Stimulated activated CD4-positive, alpha-beta T cell treated with anti-CD3 and anti-CD28 coated beads, Interleukin-1b, Interleukin-23, amount 100 ng/mL, for 48 hours (primary cell): ENCODE measurements around the gene PAFAH1B2.
"Not testable (repeated sequence)": the region's sequence is repeated elsewhere in the genome, so short reads cannot be mapped to it uniquely, and the experiment has no call there.

Experiments
- DNase-seq: peaks from one replicate; pipeline ENCODE4 v3.0.0-alpha.2; 2020

The PAFAH1B2 gene

DNA sequence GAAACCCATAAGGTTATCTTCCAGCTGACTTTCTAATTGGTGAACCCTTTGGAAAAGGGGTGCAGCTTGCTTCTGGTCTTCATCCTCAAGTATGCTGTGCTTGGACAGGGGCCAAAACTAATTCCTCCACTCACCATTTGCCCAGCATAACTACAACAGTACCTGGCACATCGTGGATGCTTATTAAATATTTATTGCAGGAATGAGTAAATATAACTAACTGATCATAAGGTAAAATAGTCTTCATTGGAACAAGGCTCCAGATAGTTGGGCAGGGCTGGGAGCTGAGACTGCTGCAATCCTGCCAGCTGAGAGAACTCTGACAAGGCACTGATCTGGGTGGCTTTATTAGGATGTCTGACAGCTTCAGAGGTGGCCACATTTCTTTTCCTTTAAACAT is 32.1 kb downstream of the PAFAH1B2 start:
- no peak for DNase-seq

DNA sequence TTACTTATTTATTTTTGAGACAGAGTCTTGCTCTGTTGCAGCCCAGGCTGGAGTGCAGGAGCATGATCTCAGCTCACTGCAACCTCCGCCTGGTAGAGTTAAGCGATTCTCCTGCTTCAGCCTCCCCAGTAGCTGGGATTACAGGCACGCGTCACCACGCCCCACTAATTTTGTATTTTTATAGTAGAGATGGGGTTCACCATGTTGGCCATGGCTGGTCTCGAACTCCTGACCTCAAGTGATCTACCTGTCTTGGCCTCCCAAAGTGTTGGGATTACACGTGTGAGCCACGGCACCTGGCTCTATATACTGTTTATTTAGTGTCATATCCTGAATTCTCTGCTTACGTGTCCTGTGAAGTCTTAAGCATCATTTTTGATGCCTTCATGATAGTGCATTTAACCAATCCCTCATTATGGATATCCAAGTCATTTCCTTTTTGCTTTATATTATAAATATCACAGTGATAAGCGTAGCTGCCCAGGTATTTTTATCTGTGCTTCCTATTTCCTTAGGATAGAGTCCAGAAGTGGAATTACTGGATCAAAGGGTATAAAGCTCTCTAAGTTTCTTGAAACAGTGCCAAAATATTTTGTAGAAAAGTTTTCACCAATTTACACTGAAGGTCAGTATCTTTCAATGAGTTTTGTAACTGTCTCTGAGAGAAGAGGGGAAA is 33.6 kb downstream of the PAFAH1B2 start:
- DNase-seq = no peak

DNA sequence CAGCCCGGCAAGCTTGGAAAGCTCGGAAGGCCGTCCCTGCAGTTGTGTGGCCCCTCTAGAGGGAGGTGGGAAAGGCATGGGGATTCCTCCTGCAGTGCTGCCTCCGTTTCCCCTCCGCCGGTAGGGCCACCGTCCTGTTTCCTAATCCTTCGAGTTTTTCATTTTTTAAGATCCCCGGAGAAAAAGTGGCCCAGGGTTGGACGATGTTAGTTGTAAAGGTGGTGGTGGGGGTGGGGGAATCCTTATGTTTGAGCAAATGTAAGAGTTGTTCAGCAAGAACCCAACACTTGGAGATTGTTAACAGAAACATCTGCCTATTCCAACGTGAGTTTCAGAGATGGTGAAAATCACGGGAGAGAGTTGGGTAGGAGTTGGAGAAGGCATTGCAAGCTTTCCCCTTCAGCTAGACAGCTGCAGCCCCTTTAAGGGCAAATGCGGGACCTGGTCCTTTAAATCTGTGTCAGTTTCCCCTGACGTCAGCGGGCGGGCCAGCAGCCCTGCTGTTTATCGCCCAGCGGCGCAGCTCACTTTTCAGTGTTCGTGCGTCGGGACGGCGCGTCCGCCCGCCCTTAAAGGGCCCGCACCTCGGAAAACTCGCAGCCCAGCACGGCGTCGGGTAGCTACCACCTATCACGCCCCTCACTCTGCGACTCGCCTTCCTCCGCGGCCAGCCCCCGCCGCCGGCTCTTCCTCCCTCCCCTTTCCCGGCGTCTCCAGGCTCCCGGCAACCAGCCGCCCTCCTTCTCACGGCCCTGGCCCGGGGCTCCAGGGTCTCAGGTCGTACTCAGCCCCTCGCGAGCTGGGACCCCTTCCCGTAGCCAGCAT is 34.3 kb downstream of the PAFAH1B2 start, which contains the start of gene SIDT2:
SIDT2 (plus strand) TSS at position 534 of the 825 bp plus-strand sequence. CDS start 521 bp downstream, outside the sequence.
- peak; percentile 89 for DNase-seq

DNA sequence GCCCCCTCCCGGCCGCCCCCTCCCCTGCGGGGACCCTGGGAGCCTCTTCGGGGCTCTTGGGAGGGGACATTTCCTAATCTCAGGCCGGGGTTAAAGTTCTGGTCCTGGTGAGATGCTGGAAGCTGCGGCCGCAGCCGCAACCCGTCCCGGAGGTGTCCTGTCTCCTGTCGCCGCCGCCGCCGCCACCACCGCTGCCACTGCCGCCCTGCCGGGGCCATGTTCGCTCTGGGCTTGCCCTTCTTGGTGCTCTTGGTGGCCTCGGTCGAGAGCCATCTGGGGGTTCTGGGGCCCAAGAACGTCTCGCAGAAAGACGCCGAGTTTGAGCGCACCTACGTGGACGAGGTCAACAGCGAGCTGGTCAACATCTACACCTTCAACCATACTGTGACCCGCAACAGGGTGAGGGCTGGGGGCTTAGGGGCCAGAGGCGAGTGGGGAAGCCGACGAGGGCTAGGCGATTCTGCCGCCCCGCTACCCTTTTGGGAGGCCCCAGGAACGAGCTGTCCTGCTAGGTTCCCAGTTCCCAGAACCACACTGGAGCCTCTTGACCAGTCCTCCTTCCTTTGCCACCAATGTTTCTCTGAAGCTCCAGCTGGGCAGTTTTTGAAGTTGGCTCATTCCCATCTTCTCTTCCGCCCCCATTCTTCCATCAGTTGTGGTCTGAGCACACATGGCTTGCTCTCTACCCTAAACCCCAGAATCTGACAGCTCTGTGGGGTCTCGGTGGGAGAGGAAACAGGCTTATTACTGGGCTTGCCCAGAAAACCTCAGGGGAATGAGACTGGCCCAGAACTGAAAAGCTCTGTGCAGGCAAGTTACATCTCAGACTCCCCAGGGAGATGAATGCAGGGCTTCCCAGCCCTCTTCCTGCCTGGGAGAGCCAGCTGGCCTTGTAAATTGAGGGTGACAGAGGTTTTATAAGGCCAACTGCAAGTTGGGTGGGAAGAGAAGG is 35.2 kb downstream of the PAFAH1B2 start:
- DNase-seq = peak; percentile 39

DNA sequence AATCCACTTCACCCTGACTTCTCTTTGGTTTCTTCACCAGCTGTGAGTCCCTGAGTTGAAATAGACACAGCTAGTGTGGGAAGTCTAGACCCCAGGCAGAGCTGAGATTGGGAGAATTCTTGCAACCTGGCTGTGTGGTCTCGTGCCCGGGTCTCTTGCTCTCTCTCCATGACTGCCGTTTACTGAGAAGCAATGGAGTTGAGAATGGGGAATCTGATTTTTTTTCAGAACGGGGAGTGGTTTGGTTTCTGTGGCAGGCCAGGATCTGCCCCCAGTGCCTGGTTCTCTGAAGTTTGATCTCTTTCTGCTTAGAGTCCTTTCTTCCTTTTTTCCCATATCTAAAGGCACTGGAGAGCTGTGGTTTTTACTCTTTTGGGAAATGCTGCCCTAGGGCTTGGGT is 35.9 kb downstream of the PAFAH1B2 start:
- no peak for DNase-seq

DNA sequence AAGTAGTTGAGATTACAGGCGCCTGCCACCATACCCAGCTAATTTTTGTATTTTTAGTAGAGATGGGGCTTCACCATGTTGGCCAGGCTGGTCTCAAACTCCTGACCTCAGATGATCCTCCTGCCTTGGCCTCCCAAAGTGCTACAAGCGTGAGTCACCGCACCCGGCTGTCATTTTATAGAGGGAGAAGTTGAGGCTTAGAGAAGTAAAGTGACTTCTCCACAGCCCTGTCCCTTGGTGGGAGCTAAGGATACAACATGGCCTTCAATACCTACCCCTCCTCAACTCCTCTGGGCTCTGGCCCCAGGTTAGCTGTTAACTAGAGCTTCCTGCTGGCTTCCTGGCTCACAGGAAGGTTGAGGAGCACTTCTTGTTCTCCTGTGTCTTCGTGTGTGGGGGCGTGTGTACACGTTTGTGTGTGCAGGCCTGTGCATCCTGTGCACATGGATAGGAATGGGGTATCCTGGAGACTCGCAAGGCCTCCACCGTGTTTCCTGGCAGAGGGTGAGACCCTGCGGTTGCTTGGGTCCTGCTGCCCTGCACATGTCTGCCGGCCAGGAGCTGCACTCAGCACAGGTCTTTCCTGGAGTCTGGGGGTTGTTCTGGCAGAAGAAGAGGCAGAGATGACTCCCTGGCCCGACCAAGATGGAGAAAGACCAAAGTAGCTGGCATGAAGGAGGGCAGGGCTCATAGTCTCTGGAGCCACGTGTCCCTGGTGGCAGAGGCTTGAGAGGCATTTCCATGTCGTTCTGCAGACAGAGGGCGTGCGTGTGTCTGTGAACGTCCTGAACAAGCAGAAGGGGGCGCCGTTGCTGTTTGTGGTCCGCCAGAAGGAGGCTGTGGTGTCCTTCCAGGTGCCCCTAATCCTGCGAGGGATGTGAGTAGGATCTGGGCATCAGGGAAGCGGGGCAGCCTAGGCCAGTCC is 36.8 kb downstream of the PAFAH1B2 start:
- peak; percentile 70 for DNase-seq

DNA sequence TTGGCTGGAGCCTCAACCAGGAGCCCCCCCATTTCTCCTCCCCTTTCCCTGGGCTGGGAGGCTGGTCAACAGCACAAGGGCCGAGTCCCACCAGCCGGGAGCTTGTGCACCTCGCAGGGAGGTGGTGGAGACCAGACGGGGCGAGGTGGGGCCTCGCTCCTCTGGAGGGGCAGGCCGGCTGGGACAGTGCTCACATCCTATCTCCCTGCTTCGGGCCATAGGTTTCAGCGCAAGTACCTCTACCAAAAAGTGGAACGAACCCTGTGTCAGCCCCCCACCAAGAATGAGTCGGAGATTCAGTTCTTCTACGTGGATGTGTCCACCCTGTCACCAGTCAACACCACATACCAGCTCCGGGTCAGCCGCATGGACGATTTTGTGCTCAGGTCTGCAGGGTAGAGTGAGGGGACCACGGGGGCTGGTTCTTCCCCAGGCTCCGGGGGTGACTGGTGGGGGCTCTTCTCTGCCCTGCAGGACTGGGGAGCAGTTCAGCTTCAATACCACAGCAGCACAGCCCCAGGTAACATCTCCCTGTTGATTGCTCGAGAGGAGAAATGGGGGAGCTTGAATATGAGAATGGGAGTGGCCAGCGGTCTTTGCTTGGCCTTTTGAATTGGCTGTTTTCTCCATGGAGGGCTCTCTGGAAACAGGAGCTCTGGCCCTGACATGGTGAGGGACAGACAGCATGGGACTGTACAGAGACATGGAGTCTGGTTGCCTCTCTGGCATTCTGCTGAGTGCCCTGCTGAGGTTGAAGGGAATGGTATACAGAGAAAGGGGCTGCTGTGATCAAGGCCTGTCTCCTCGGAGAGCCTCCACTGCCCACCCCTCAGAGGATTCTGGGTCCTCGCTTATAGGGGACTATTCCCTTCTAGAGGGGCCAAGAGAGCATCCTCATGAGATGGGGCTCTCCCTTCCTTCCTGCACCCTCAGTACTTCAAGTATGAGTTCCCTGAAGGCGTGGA is 37.8 kb downstream of the PAFAH1B2 start:
- no peak for DNase-seq

DNA sequence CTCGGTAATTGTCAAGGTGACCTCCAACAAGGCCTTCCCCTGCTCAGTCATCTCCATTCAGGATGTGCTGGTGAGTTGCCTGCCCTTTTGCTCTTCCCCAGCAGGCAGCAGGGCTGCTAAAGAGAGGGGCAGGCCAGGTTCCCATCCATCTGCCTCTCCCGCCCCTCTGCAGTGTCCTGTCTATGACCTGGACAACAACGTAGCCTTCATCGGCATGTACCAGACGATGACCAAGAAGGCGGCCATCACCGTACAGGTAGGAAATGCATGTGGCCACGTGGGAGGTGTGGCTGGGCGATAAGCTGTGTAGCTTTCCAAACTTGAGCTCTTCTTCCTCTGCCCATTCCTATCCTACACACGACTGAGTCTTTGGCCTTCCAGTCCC is 38.5 kb downstream of the PAFAH1B2 start:
- DNase-seq = no peak

DNA sequence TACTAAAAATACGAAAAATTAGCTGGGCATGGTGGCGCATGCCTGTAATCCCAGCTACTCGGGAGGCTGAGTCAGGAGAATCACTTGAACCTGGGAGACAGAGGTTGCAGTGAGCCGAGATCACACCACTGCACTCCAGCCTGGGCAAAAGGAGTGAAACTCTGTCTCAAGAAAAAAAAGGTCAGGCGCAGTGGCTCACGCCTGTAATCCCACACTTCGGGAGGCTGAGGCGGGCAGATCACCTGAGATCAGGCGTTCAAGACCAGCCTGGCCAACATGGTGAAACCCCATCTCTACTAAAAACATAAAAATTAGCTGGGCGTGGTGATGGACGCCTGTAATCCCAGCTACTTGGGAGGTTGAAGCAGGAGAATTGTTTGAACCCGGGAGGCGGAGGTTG is 39.1 kb downstream of the PAFAH1B2 start:
- not testable (repeated sequence) for DNase-seq

DNA sequence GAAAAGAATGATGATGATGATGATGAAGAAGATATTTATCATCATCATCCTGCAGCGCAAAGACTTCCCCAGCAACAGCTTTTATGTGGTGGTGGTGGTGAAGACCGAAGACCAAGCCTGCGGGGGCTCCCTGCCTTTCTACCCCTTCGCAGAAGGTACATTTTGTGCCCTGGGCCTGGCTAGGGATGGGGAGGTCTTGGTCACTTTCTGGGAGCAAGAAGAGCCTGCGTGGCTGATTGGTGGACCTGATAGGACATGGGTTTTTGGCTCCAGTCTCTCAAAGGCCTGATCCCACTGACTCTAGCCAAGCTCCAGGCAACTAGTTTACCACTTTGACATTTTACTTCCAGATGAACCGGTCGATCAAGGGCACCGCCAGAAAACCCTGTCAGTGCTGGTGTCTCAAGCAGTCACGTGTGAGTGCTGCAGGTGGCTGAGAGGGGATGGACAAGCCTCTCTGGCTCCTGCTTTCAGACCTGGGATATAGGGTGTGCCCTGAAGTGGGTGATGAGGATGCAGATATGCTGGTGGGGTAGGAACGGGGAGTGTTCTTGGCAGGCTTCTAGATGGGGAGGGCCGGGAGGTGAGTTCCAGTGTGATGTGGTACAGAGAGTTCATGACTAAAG is 39.8 kb downstream of the PAFAH1B2 start:
- DNase-seq = no peak

DNA sequence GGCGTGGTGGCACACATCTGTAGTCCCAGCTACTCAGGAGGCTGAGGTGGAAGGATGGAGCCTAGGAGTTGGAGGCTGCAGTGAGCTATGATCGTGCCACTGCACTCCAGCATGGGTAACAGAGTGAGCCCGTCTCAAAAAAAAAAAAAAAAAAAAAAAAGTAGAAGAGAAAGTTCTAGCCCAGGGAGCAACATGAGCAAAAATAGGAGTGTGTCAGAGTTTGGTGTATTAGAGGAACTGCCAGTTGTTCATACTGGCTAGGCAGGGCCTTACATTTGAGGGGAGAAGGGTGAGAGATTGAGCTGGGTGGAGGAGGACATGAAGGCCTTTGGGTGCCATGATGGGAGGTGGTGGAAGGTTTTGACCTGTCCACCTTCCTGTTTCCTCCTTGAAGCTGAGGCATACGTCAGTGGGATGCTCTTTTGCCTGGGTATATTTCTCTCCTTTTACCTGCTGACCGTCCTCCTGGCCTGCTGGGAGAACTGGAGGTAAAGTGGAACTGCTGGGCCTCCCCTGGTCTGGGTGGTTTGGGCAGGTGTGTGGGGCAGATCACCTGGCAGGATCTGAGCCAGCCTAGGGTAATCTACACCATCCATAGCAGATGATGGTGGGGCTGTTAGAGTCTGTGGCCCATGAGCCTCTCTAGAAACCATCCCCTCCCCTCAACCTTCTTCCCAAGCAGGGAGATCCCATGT is 41.8 kb downstream of the PAFAH1B2 start:
- no peak for DNase-seq

DNA sequence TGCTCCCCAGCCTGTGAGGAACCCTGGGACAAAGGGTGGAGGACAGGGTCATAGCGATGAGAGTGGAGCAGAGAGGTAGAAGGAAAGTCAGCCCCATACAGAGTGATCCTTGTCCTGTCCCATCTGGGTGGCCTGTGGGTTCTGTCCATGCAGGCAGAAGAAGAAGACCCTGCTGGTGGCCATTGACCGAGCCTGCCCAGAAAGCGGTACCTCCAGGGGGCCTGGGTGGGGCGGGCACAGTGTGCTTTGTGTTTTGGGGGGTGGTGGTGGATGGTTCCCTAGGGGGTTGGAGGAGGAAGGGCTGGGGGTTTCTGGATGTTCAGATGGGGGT is 42.3 kb downstream of the PAFAH1B2 start:
- no peak for DNase-seq

DNA sequence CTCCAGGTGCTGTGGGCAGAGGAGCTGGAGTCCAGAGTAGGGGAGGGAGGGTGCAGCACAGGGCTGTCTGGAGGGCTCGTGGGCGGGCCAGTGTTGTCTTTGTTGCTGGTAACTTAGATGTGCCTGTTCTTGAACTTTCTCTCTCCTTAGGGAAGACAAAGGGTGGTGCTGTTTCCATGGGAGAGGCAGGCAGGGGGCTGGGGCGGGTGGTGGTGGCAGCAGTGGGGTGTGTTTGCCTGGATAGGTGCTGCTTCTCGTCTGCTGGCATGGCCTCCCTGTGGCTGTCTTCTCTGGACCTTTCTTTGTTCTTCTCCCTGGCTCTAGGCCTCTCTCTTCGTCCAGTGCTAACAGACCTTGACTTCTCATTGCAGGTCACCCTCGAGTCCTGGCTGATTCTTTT is 42.9 kb downstream of the PAFAH1B2 start:
- no peak for DNase-seq

DNA sequence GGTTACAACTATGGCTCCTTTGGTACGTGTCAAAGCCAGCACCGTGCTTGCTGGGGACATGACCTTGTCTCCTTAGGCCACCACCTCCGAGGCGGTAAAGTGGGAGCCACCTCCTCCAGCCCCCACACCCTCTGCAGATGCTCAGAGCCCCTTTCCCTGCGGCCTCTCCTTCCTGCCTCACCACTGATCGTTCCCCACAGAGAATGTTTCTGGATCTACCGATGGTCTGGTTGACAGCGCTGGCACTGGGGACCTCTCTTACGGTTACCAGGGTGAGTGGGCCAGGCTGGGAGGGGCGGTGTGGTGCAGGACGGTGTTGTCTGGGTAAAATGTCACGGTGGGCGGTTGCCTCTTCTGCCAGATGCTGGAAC is 43.3 kb downstream of the PAFAH1B2 start:
- no peak for DNase-seq

DNA sequence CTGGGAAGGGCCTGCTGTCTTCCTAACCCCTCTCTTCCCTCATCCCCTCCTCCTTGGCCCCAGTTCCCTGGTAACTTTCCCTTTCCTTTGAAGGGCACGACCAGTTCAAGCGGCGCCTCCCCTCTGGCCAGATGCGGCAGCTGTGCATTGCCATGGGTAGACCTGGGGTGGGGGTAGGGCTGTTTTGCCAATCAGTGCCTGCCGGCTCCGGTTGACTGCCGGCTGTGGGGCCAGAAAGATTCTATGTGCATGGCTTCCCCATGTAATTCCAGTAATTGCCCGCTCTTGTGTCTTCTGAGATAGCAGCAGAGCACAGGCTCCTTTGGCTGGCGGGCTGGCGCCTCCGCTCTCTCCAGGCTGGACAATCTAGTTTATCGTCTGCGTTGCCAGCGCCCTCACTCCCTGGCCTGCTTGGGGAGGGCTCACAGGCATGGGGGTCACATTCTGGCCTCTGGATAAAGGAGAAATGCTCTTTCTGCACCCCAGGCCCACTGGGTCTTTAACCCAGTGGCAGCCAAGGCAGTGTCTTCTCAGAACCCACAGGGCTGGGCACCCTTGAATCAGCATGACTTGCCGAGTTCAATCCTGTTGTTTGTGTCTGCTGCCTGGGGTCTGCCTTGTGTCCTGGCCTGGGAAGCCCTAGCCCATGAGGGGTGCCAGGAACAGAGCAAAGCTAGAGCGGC is 43.9 kb downstream of the PAFAH1B2 start:
- no peak for DNase-seq

DNA sequence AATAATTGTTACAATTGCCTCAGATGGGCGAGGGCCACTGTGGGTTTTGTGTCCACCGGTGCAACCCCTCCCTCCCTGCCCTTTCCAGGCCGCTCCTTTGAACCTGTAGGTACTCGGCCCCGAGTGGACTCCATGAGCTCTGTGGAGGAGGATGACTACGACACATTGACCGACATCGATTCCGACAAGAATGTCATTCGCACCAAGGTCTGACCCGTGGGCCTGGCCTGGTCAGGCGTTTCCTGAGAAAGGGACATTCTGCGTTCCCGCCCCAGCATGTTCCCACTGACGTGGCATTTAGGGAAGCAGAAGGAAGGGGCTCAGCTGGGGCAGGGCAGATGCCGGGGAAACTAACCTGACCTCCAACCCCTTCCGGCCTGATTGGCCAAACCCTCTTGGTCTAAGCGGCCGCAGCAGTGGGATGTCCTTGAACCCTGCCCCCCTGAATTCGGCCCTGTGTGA is 44.6 kb downstream of the PAFAH1B2 start:
- DNase-seq = no peak

DNA sequence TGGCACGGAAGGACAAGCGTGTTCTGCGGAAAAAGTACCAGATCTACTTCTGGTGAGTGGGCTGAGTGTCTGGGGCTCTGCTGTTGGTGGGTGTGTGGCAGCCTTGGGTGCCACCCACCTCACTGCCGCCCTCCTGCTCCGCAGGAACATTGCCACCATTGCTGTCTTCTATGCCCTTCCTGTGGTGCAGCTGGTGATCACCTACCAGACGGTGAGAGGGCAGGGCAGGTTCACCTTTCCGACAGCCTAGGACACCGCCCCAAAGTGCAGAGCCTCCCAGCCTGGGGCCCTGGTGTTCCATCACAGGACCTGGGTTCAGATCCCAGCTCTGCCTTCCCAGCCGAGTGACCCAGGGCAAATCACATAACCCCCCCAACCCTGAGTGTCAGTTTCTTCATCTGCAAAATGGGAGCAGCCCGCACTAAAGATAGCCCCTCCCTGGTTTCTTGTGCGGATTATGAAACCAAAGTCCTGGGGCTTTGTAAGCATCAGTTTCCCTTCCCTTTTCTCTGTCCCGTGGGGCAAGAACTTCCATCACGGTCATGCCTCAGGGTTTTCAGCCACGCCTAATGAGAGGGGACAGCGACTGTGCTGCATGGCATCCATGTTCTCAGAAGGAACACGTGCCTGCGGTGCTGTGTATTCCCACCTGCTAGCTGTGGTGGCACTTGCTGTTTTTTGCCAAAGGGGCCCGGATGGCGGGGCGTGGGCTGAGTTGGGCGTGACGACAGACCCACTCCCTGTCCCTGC is 45.3 kb downstream of the PAFAH1B2 start:
- no peak for DNase-seq

DNA sequence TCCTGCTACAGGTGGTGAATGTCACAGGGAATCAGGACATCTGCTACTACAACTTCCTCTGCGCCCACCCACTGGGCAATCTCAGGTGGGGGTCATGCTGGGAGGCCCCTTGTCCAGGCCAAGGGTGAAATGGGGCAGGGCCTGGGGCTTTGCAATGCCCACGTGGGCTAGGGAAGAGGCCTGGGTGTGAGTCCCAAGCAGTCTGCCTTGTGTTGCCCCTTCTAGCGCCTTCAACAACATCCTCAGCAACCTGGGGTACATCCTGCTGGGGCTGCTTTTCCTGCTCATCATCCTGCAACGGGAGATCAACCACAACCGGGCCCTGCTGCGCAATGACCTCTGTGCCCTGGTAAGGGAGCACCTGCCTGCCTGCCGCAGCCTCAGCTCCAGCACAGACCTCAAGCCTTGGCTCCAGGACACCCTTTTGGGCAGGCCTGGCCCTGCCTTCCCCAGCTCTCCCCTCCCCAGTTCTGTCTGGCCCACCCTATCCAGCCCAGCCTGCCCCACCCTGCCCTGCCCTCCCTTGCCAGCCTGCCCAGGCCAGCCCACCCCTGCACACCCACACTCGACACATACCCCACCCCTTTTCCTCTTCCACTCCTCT is 46.0 kb downstream of the PAFAH1B2 start:
- DNase-seq = no peak
